Activated CD4-positive, alpha-beta T cell treated with anti-CD3 and anti-CD28 coated beads, Interleukin-2, amount 50 U/mL, for 1 hour (primary cell): Measurements from ENCODE around the gene TMEM156.
"Not testable (repeated sequence)": the region's sequence is repeated elsewhere in the genome, so short reads cannot be mapped to it uniquely, and the experiment has no call there.

ENCODE experiments used
- DNase-seq: peaks from one replicate; pipeline ENCODE4 v3.0.0-alpha.2; 2020

TMEM156 gene

GRCh38 chr4:38954727-38955126 lies 77.5 kb downstream of the TMEM156 start:
- no peak for DNase-seq

GRCh38 chr4:38952017-38952416 lies 80.2 kb downstream of the TMEM156 start:
- no peak for DNase-seq

- no peak for DNase-seq
Observed at GRCh38 chr4:38951598-38951997, 80.6 kb downstream of the TMEM156 start.

- no peak for DNase-seq
Observed at GRCh38 chr4:38950734-38951133, 81.5 kb downstream of the TMEM156 start.

GRCh38 chr4:38950159-38950558 lies 82.0 kb downstream of the TMEM156 start:
- no peak for DNase-seq

GRCh38 chr4:38949411-38950051 lies 82.7 kb downstream of the TMEM156 start:
- peak; percentile 31 for DNase-seq

- DNase-seq: no peak
Observed at GRCh38 chr4:38948551-38948950, 83.7 kb downstream of the TMEM156 start.

GRCh38 chr4:38946919-38947318 lies 85.3 kb downstream of the TMEM156 start:
- DNase-seq: no peak

GRCh38 chr4:38944440-38944839 lies 87.8 kb downstream of the TMEM156 start:
- no peak for DNase-seq

GRCh38 chr4:38943343-38943742 lies 88.9 kb downstream of the TMEM156 start:
- DNase-seq: no peak

- DNase-seq: not testable (repeated sequence)
Observed at GRCh38 chr4:38941906-38942305, 90.3 kb downstream of the TMEM156 start.

GRCh38 chr4:38940476-38940875 lies 91.7 kb downstream of the TMEM156 start:
- DNase-seq: no peak

GRCh38 chr4:38939165-38939564 lies 93.0 kb downstream of the TMEM156 start:
- no peak for DNase-seq

GRCh38 chr4:38935391-38936073 lies 96.7 kb downstream of the TMEM156 start:
- DNase-seq: no peak

GRCh38 chr4:38931125-38931524 lies 101.1 kb downstream of the TMEM156 start:
- DNase-seq: no peak

- no peak for DNase-seq
Observed at GRCh38 chr4:38930707-38931106, 101.5 kb downstream of the TMEM156 start.

- no peak for DNase-seq
Observed at GRCh38 chr4:38930204-38930603, 102.0 kb downstream of the TMEM156 start.

- DNase-seq: no peak
Observed at GRCh38 chr4:38928974-38929373, 103.2 kb downstream of the TMEM156 start.

- no peak for DNase-seq
Observed at GRCh38 chr4:38928568-38928967, 103.6 kb downstream of the TMEM156 start.

- no peak for DNase-seq
Observed at GRCh38 chr4:38926896-38927295, 105.3 kb downstream of the TMEM156 start.

GRCh38 chr4:38925492-38926413 lies 106.5 kb downstream of the TMEM156 start:
- no peak for DNase-seq

- no peak for DNase-seq
Observed at GRCh38 chr4:38924353-38924752, 107.9 kb downstream of the TMEM156 start.

GRCh38 chr4:38923746-38924145 lies 108.5 kb downstream of the TMEM156 start:
- DNase-seq: no peak

GRCh38 chr4:38921151-38921550 lies 111.1 kb downstream of the TMEM156 start:
- no peak for DNase-seq
